NCI-H2171 treated with DMSO at 0.1 percent for 48 hours (cell line): ENCODE results near the gene CRABP2.
A peak's percentile ranks its signal among the peaks of the same experiment; 100 is the strongest.

ENCODE experiments used
- DNase-seq: peaks from one replicate; lab custom pipeline; 2025; lab: John Stamatoyannopoulos, UW

The CRABP2 gene

GRCh38 chr1:156742017-156742416 lies 36.6 kb upstream of the CRABP2 start:
- DNase-seq, result no peak

GRCh38 chr1:156741481-156741983 lies 36.1 kb upstream of the CRABP2 start:
- no peak for DNase-seq

GRCh38 chr1:156740741-156741480 lies 35.5 kb upstream of the CRABP2 start, which contains the start of gene MRPL24:
MRPL24 (minus strand) TSS chr1:156741088; CDS start chr1:156738704, 2,384 bp downstream.
- DNase-seq, result peak; percentile 100

- DNase-seq, result peak; percentile 69
Measured at GRCh38 chr1:156740237-156740740, 34.9 kb upstream of the CRABP2 start.

- no peak for DNase-seq
Measured at GRCh38 chr1:156738916-156739315, 33.5 kb upstream of the CRABP2 start.

GRCh38 chr1:156738407-156738806 lies 33.0 kb upstream of the CRABP2 start:
- DNase-seq, result no peak

- no peak for DNase-seq
Measured at GRCh38 chr1:156733989-156734584, 28.7 kb upstream of the CRABP2 start.

- peak; percentile 98 for DNase-seq
Measured at GRCh38 chr1:156728599-156729462, 23.4 kb upstream of the CRABP2 start, which contains the start of gene ISG20L2. ISG20L2 (minus strand) TSS chr1:156728766; CDS start chr1:156727652, 1,114 bp downstream.

- DNase-seq, result peak; percentile 89
Measured at GRCh38 chr1:156727926-156728598, 22.7 kb upstream of the CRABP2 start, which contains the start of gene METTL25B. METTL25B (plus strand) TSS chr1:156728469; CDS start chr1:156729105, 636 bp downstream.

GRCh38 chr1:156727492-156727891 lies 22.1 kb upstream of the CRABP2 start:
- DNase-seq, result no peak

- peak; percentile 43 for DNase-seq
Measured at GRCh38 chr1:156726549-156727226, 21.3 kb upstream of the CRABP2 start.

GRCh38 chr1:156725683-156726280 lies 20.4 kb upstream of the CRABP2 start:
- peak; percentile 75 for DNase-seq

- no peak for DNase-seq
Measured at GRCh38 chr1:156721535-156721934, 16.2 kb upstream of the CRABP2 start.

GRCh38 chr1:156721131-156721530 lies 15.7 kb upstream of the CRABP2 start:
- DNase-seq, result no peak

- peak; percentile 45 for DNase-seq
Measured at GRCh38 chr1:156717351-156717750, 12.0 kb upstream of the CRABP2 start.

GRCh38 chr1:156714830-156715229 lies 9.4 kb upstream of the CRABP2 start:
- no peak for DNase-seq

- no peak for DNase-seq
Measured at GRCh38 chr1:156712626-156713025, 7.2 kb upstream of the CRABP2 start.

- DNase-seq, result peak; percentile 13
Measured at GRCh38 chr1:156711011-156711817, 5.8 kb upstream of the CRABP2 start.

GRCh38 chr1:156709757-156710489 lies 4.5 kb upstream of the CRABP2 start:
- peak; percentile 70 for DNase-seq
